Endothelial cell of umbilical vein (primary cell): ENCODE data around the gene WNT16.

ENCODE experiments used
- CTCF ChIP-seq, 2 donors: IDR thresholded peaks; 1 replicate in 1 of 2; 2 replicates in 1 of 2; pipeline ENCODE4 v1.5.1; 2011; ENCODE audit warnings: low read length in 2 of 2, mild to moderate bottlenecking in 2 of 2, moderate library complexity in 2 of 2, control low read depth in 1 of 2, inconsistent platforms in 1 of 2, low read depth in 1 of 2; ENCODE audit not compliant: insufficient read depth in 1 of 2; ENCODE audit errors: extremely low read depth in 1 of 2
- EZH2 ChIP-seq: IDR thresholded peaks from 2 replicates; pipeline ENCODE4 v1.6.1; 2012; ENCODE audit warnings: borderline replicate concordance, low read depth, mild to moderate bottlenecking, moderate library complexity, low read length, inconsistent platforms; ENCODE audit not compliant: severe bottlenecking
- POLR2A ChIP-seq: IDR thresholded peaks from 2 replicates; pipeline ENCODE4 v1.6.1; 2012; ENCODE audit warnings: low read depth, mild to moderate bottlenecking, control low read depth, low read length
- TF ChIP-seq, protein P1 (sequence below): IDR thresholded peaks from 2 replicates; pipeline ENCODE4 v1.6.1; 2011; ENCODE audit not compliant: insufficient read depth, insufficient read length

DNA sequence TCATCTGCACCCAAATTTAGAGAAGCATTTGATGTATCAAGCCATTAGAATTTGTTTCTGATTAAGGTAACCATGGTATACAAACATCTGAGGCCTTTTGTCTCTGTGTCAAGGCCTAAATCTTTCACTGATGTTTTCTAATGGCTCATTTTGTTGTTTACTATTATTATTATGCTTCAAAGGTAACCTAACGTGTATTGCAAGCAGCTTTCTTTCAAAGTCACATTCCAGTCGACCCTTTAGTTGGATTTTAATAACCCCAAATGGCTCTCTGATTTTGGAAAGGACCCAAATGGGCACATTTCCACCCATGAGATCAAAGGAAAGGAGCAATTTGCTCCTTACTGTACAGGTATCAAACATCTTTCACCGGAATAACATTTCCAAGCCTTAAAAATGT lies 46.7 kb upstream of the WNT16 start:
- TF ChIP-seq POLR2A (no peak), CTCF (IDR thresholded peaks at IDR 0.05; ENCODE audit: extremely low read depth in 1 of 2, insufficient read depth in 1 of 2, low read depth in 1 of 2, low read length in 2 of 2) (no peak), EZH2 (no peak)
- TF ChIP-seq, protein P1, sequence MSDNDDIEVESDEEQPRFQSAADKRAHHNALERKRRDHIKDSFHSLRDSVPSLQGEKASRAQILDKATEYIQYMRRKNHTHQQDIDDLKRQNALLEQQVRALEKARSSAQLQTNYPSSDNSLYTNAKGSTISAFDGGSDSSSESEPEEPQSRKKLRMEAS: no peak
